Measurements from ENCODE around the gene MR1.

- no peak for TF ChIP-seq TOE1 (CRISPR knock-in tag; IDR thresholded peaks at IDR 0.05)
- no peak for TF ChIP-seq FOXK1 (CRISPR knock-in tag; IDR thresholded peaks at IDR 0.05; ENCODE audit: borderline replicate concordance, low read depth)
- no peak for TF ChIP-seq CHD4 (IDR thresholded peaks at IDR 0.05; ENCODE audit: borderline replicate concordance, low read length)
- TF ChIP-seq TAF1 (CRISPR knock-in tag; IDR thresholded peaks at IDR 0.05): no peak
- no peak for TF ChIP-seq CTCF (CRISPR knock-in tag; IDR thresholded peaks at IDR 0.05)
- no peak for TF ChIP-seq EZH2 (conservative IDR thresholded peaks at IDR 0.05; ENCODE audit: low read depth, low read length)
- TF ChIP-seq ZKSCAN1 (IDR thresholded peaks at IDR 0.05; ENCODE audit: low read length): no peak
- no peak for TF ChIP-seq PAWR (CRISPR knock-in tag; IDR thresholded peaks at IDR 0.05; ENCODE audit: borderline replicate concordance)
- no peak for TF ChIP-seq FOXP4 (CRISPR knock-in tag; IDR thresholded peaks at IDR 0.05)
- no peak for TF ChIP-seq ETV5 (CRISPR knock-in tag; IDR thresholded peaks at IDR 0.05; ENCODE audit: borderline replicate concordance)
- TF ChIP-seq DNMT1 (CRISPR knock-in tag; IDR thresholded peaks at IDR 0.05): no peak
- TF ChIP-seq ZSCAN22 (CRISPR knock-in tag; IDR thresholded peaks at IDR 0.05): no peak
- TF ChIP-seq, protein P1, sequence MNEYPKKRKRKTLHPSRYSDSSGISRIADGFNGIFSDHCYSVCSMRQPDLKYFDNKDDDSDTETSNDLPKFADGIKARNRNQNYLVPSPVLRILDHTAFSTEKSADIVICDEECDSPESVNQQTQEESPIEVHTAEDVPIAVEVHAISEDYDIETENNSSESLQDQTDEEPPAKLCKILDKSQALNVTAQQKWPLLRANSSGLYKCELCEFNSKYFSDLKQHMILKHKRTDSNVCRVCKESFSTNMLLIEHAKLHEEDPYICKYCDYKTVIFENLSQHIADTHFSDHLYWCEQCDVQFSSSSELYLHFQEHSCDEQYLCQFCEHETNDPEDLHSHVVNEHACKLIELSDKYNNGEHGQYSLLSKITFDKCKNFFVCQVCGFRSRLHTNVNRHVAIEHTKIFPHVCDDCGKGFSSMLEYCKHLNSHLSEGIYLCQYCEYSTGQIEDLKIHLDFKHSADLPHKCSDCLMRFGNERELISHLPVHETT (CRISPR knock-in tag; conservative IDR thresholded peaks at IDR 0.05): no peak
Measured at GRCh38 chr1:181073638-181074037, 39.9 kb downstream of the MR1 start.
